ENCODE measurements around the gene LNX2.

The LNX2 gene

DNA sequence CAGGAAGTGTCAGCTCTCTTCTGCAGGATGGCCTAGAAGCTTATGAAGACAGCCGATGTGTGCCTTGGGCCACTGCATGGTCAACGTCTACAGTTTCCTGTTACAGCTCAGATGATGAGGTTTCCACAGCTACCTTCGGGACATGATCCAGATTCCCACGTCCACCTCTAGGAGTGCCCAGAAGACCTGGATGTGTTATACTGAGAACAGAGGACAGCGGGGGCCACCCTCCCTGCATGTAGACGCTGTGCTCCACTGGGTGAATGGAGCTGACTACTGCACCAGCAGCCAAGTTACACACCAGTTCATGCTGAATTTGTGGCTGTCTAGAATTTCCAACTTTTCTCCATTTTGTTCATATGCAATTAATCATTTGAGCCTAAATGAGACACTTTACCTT, 91.4 kb downstream of the LNX2 start:
- no peak for DNase-seq (ENCODE audit: extremely low read depth, low read depth)
- TF ChIP-seq, protein P1, sequence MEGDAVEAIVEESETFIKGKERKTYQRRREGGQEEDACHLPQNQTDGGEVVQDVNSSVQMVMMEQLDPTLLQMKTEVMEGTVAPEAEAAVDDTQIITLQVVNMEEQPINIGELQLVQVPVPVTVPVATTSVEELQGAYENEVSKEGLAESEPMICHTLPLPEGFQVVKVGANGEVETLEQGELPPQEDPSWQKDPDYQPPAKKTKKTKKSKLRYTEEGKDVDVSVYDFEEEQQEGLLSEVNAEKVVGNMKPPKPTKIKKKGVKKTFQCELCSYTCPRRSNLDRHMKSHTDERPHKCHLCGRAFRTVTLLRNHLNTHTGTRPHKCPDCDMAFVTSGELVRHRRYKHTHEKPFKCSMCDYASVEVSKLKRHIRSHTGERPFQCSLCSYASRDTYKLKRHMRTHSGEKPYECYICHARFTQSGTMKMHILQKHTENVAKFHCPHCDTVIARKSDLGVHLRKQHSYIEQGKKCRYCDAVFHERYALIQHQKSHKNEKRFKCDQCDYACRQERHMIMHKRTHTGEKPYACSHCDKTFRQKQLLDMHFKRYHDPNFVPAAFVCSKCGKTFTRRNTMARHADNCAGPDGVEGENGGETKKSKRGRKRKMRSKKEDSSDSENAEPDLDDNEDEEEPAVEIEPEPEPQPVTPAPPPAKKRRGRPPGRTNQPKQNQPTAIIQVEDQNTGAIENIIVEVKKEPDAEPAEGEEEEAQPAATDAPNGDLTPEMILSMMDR (IDR thresholded peaks at IDR 0.05; ENCODE audit: low read depth, low read length): no peak

DNA sequence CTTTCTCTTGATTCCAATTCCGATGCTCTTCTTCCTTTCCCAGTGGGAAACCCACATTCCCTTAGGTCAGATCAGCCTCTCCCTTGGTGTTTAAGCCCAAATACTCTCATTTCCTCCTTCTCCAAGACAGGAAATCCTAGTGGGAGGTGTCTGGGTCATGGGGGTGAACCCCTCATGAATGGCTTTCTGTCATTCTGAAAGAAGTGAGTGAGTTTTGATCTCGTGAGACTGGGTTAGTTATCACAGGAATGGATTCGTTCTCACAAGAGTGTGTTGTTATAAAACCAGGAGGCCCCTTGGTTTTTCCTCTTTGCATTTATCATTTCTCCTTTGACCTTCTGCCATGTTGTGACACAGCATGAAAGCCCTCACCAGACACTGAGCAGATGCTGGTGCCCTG, 93.8 kb downstream of the LNX2 start:
- DNase-seq (ENCODE audit: extremely low read depth, low read depth): no peak
- TF ChIP-seq, protein P1 (IDR thresholded peaks at IDR 0.05; ENCODE audit: low read depth, low read length): no peak

DNA sequence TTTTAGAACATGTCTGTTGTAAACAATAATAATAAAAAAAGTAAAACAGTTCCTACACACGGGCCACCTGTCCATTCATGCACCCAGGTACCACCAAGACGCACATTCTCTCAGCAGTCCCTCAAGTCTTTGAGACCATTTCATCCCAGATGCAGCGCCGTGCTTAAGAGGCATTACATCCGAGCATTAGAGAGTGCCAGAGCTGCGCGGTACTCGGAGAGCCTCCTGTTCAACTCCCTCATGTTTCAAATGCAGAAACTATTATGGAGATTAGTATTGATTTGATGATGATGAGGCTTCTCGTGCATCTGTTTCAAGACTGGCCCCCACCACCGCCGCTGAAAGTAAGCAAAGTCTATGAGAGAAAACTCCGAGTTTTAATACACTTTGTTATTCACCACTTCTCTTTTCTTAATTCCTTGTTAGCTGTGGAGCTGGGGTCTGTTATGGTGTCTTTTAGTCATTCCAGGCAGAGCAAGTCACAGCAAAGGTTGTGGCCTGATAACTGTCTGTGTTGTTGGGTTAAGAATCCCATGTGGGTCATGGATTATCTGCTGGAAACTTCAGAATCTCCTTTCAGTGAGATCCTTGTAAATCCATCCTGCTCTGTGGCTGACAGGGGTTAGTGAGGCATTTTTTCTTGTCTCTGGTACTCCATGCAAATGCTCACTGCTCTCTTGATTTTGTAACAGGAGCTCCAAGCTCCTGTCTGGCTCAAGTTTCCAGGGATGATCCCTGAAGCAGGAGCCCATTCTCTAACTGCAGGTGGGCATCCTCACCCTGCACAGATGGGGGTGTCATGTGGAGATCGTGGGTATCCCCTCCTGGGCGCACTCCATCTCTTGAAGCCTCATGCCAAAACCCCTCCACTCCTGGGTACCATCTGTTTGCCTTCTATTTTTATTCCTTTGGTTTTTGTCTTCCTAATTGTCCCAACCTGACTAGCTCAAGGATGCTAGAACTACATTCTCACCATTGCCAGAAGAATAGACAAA, 95.1 kb downstream of the LNX2 start:
- no peak for DNase-seq (ENCODE audit: extremely low read depth, low read depth)
- TF ChIP-seq, protein P1 (IDR thresholded peaks at IDR 0.05; ENCODE audit: low read depth, low read length): no peak

DNA sequence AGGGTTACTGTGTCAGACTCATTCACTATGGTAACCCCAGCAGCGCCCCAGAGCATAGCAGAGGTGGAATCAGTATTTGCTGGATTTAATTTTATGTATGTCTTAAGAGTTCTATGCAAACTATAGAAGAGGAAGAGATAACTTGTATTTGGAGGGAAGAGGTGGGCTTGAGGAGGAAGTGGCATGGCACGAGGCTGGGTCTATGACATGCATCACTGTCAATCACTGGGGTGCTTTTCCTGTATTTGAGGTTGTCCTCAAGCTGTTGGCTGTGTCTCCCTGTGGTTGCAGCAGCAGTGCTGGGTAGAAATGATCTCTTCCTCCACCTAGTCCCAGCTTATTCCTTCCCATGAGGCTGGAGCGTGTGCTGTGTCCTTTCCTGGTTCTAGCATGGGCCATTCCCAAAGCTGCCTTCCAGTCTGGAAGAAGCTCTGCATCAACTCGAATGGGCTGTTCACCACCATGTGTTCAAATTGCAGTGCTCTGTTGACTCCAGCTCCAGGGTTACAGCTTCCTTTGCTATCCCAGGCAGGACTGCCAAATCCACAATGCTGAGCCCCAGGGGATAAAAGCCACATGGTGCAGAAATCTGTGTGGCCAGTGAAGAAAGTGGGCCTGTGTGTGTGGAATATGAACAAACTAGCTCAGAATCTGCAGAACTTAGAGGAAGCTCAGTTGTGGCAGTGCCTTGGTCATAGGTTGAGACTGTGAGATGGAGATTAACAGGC, 96.8 kb downstream of the LNX2 start:
- TF ChIP-seq, protein P1 (IDR thresholded peaks at IDR 0.05; ENCODE audit: low read depth, low read length): no peak
- no peak for DNase-seq (ENCODE audit: extremely low read depth, low read depth)

DNA sequence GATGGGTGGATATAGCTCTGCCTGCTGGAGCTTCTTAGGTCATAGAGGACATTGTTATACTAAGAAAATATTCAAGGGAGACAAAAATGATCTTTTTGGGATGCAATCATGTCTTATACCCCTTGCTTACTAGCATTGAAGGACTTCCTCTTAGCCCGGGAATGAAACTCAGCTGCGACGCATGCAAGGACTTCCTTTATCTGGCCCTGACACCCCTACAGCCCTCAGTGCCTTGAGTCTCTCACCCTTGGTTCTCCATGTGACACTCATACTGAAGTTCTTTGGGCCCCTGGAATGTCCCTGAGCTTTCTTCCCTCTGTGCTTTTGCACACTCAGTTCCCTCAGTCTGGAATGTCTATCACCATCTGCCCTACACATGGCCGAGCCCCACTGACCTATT, 97.5 kb downstream of the LNX2 start:
- TF ChIP-seq, protein P1 (IDR thresholded peaks at IDR 0.05; ENCODE audit: low read depth, low read length): no peak
- DNase-seq (ENCODE audit: extremely low read depth, low read depth): no peak

DNA sequence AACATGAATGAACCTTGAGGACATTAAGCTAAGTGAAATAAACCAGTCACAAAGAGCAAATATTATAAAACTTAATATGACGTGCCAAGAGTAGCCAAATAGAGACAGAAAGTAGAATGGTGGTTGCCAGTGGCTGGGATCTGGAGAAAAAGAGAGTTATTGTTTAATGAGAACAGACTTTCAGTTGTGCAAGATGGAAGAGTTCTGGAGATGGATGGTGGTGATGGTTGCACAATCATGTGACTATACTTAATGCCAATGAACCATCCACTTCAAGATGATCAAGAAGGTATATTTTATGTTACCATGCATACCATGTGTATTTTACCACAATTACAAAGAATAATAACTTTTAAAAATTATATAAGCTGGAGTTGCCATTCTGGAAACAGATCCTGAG, 104.2 kb downstream of the LNX2 start:
- TF ChIP-seq, protein P1 (IDR thresholded peaks at IDR 0.05; ENCODE audit: low read depth, low read length): no peak

DNA sequence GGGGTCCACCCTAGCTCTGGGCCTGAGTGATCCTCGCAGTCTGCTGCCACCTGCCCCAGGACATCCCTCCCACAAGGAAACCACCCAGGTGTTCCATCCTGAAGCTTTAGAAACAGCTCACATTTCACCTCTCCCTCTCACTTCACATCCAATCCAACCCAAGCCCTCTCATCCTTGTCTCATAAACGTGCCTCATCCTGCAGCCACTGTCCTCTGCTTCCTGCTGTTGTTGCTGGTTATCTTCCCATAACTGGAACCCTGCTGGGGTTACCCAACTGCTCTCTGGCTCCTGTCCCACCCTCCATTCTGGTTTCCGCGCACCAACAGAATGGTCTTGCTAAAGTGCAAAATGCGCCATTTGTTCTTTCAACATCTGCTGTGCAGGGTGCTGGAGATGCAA, 110.2 kb downstream of the LNX2 start:
- TF ChIP-seq, protein P1 (IDR thresholded peaks at IDR 0.05; ENCODE audit: low read depth, low read length): no peak
- DNase-seq (ENCODE audit: extremely low read depth, low read depth): no peak

More for the DNA sequence above, 104.2 kb downstream of the LNX2 start:
- no peak for DNase-seq (ENCODE audit: extremely low read depth, low read depth)

Measured in AG09319 (cell line).